D721Med (cell line): Measurements from ENCODE around the gene CDH13.

ENCODE experiments used
- DNase-seq: peaks from one replicate; pipeline ENCODE4 v3.0.0; 2011; ENCODE audit warnings: low spot score; ENCODE audit not compliant: insufficient read length
- FAIRE-seq: peaks from 2 replicates; lab custom pipeline; 2011; peaks lifted over from hg19 to GRCh38; lab: Jason Lieb, UNC
- CTCF ChIP-seq: IDR thresholded peaks from 2 replicates; pipeline ENCODE4 v1.5.1; 2012; ENCODE audit warnings: mild to moderate bottlenecking, control low read depth; ENCODE audit not compliant: insufficient read depth; ENCODE audit errors: missing control alignments

Gene CDH13

GRCh38 chr16:83762141-83762991, 1135.6 kb downstream of the CDH13 start:
- no peak for TF ChIP-seq CTCF
- no peak for DNase-seq
- FAIRE-seq, result no peak

- no peak for DNase-seq
- TF ChIP-seq CTCF, result no peak
- FAIRE-seq, result no peak
These were observed 1136.2 kb downstream of the CDH13 start for GRCh38 chr16:83762992-83763358.

DNA sequence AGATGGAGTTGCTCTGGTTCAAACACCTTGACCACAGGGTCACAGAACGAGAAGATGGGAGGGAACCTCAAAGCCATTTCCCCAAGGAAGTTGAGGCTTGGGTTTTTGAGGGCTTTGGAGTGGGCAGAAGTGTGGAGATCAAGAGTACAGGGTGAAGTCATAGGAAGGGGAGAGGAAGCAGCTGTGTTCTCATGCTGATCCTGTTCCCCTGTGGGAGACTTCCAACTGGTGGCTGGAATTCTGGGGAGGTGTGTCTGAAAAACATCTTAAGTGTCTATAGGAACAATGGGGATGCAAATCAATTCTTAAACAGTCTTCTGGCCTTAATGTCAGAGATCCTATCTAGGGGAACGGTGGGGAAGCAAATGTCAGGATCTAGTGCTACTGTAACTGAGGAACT, 1142.2 kb downstream of the CDH13 start:
- DNase-seq (no peak), FAIRE-seq (no peak)

GRCh38 chr16:83769397-83770008, 1142.7 kb downstream of the CDH13 start:
- FAIRE-seq, result no peak
- no peak for DNase-seq
- no peak for TF ChIP-seq CTCF

More for the DNA sequence above, 1142.2 kb downstream of the CDH13 start:
- no peak for TF ChIP-seq CTCF

DNA sequence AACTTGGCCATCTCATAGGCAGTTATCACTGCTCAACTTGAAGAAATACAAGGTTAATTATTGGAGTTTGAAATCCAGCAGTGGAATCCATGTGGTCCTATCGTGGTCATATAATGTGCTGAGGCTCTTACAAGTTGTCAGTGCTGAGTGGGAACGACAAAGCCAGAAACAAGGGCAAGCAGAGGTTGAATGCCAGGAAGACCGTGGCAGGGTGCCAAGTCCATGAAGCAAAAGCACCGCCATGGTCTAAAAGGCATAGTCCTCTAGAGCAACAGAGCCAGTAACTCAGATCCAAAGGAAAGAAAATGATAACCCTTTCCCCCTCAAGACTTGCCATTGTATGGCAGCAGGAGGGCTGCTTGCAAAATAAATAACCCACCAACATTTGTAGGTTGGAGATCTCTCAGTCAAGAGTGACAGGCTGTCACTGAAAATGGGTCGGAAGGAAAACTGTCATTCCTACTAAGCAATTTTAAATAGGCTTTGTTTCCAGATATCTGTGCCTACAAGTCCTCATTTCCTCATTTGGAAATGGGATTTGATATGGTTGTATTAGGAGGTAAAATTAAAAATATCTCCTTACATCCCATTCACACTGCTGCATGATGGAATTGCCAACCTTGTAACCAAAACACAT, 1144.7 kb downstream of the CDH13 start:
- no peak for TF ChIP-seq CTCF
- DNase-seq (no peak), FAIRE-seq (no peak)

GRCh38 chr16:83772806-83773205, 1146.0 kb downstream of the CDH13 start:
- no peak for TF ChIP-seq CTCF
- FAIRE-seq, result no peak
- DNase-seq, result no peak
